H1 (cell line): ENCODE results near the gene ARHGAP10. TPM values are rescaled to one million over a fixed set of nuclear protein-coding genes. Genes with fewer than 3 reads are reported as not detected.

Source experiments
- BCL11A ChIP-seq, 2 experiments: IDR thresholded peaks; one replicate each; pipeline ENCODE4 v1.6.1; 2011; ENCODE audit warnings: low read depth in 2 of 2, low read length in 2 of 2, mild to moderate bottlenecking in 2 of 2
- CHD7 ChIP-seq: fragments of 300-600 bp; sonication (generic); IDR thresholded peaks from 2 replicates; pipeline ENCODE4 v1.7.1; 2012; ENCODE audit warnings: low read length, moderate library complexity, mild to moderate bottlenecking, inconsistent platforms; ENCODE audit not compliant: insufficient replicate concordance
- SP1 ChIP-seq: IDR thresholded peaks from 2 replicates; pipeline ENCODE4 v1.6.1; 2011; ENCODE audit warnings: low read depth, low read length
- polyA plus RNA-seq, 7 experiments: library from polyadenylated mRNA; depleted of rRNA in 3 of 7; stranded (reverse) in 5 of 7; unstranded in 2 of 7; fragments of >200 nt in 5 of 7; fragments of 200-250 nt in 2 of 7; gene quantifications; 1 replicate in 5 of 7; 2 replicates in 1 of 7; 4 replicates in 1 of 7; pipeline versions ENCODE4 v1.2.1 to v1.2.3, GENCODE V29; 2011 to 2013; ENCODE audit warnings: missing spikeins in 2 of 7, mixed read lengths in 2 of 7
- total RNA-seq: library from RNA; stranded (reverse); fragmentation: NEBNext Ultra II Directional; extraction: Animal tissue kit (Norgen Biotek cat#: 25700); gene quantifications from 2 replicates; pipeline ENCODE4 v1.2.1, GENCODE V29; 2021

ARHGAP10 gene
- total and polyA plus RNA-seq, 2 of the 8 experiments (the other 6 are each of a cell fraction or from before 2014, with no cell fraction given): 3.7 to 6.1 TPM

- TF ChIP-seq CHD7 (peak; percentile 36), BCL11A (IDR thresholded peaks at IDR 0.05; ENCODE audit: low read depth in 2 of 2, low read length in 2 of 2) (no peak), SP1 (no peak)
These were observed 22.2 kb downstream of the ARHGAP10 start (continued) for GRCh38 chr4:147754037-147754445.
